GM04503 (cell line): ENCODE results near the gene TSHZ2.
"Not testable (repeated sequence)": the region's sequence is repeated elsewhere in the genome, so short reads cannot be mapped to it uniquely, and the experiment has no call there.

Experiments used
- DNase-seq: peaks from one replicate; pipeline ENCODE4 v3.0.0-alpha.2; 2012; ENCODE audit warnings: low read depth

The TSHZ2 gene

DNA sequence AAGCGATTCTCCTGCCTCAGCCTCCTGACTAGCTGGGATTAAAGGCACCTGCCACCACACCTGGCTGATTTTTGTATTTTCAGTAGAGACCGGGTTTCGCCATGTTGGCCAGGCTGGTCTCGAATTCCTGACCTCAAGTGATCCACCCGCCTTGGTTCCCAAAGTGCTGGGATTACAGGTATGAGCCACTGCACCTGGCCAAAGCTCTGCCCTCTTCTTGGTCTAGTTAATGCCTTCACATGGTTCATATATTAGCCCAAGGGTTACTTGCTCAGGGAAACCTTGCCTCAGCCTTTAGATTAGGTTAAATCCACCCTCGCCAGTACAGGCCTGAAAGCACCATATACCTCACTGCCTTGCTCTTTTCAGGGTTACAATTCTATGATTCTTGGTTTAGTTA lies 26.1 kb downstream of the TSHZ2 start:
- no peak for DNase-seq

DNA sequence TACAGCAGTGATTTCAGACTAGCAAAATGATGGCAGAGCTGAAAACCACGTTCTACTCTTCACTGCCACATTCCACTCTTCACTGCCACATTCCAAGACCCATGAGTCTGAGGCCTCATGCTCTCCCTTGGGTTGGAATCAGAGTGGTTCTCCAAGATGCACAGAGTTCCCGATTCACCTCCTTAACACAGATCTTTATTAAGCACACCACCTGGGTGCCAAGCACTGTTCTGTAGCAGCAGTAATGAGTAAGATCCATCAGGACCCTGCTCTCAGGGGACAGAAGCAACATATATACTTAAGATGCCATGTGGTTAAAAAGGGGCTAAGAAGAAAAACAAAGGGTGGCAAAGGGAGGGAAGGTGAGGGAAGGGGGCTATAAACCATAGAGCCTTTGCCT lies 26.9 kb downstream of the TSHZ2 start:
- no peak for DNase-seq

- no peak for DNase-seq
These were observed 29.5 kb downstream of the TSHZ2 start for GRCh38 chr20:53001498-53002301.

GRCh38 chr20:53002786-53003185 lies 30.6 kb downstream of the TSHZ2 start:
- no peak for DNase-seq

- DNase-seq = peak; percentile 50
These were observed 31.4 kb downstream of the TSHZ2 start for GRCh38 chr20:53003420-53004154.

DNA sequence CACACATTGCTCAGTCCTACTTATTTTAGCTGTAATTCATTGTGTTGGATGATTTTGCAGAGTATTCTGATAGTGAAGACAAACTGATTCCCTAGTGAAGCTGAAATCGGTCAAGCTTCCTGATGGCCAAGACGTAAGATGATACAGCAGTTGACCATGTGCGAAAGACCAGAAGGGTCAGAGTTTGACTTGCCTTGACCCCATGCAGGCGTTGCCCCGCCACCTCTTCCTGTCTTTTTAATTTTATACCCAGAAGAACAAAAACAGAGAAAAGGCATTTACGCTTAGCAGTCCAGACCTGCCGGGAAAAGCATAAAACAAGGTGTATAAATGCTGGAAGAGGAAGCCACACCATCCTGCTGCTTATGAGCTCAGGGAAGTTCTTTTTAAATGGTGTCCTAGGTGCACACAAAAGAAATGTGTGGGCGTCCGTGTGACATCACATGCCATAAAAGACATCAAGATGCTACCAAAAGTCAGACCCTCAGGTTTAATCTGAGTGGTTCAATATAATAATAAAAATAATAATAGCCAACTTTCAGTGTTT lies 32.2 kb downstream of the TSHZ2 start:
- DNase-seq = no peak

- no peak for DNase-seq
These were observed 38.0 kb downstream of the TSHZ2 start for GRCh38 chr20:53009979-53010735.

DNA sequence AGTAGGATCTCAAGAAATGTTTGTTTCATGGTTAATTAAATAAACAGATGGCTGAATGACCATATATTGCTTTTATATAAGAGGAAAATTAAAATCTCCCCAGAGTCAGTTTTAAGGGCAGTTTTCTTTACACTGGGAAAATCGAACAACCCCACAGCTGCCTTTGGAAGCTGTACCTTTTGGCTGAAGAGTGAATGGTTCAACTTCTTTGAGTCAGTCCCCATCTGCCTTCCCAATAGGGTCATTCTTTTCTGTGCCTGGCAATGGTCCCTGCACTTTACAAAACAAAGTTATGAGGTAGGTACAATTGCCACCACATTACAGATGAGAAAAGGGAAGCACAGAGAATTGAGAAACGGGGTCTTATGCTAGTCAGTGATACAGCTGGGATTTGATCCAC lies 39.5 kb downstream of the TSHZ2 start:
- DNase-seq = no peak

- no peak for DNase-seq
These were observed 41.0 kb downstream of the TSHZ2 start for GRCh38 chr20:53013183-53013582.

- DNase-seq = no peak
These were observed 41.7 kb downstream of the TSHZ2 start for GRCh38 chr20:53013847-53014246.

- no peak for DNase-seq
These were observed 43.9 kb downstream of the TSHZ2 start for GRCh38 chr20:53016071-53016470.

DNA sequence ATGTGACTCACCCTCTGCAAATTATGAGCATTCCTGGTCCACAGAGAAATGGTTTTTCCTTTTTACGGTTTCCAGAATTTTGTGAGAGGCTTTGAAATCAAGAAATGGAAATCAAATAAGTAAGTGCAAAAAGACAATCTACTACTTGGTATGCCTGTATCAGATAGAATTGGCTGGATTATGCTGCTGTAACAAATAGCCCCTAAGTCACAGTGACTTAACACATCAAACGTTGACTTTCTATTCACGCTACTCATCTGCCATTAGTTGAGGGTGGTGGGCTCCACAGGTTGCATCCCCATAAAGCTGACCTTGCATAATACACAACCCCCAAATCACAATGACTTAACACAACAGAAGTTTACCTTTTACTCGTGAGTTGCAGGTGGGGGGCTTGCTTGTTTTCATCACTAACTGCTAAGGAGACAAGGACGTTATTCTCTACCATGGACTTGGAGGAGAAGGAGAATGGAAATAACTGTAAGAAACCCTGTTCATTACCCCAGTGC lies 44.4 kb downstream of the TSHZ2 start:
- DNase-seq = no peak

- no peak for DNase-seq
These were observed 45.0 kb downstream of the TSHZ2 start for GRCh38 chr20:53017206-53017605.

DNA sequence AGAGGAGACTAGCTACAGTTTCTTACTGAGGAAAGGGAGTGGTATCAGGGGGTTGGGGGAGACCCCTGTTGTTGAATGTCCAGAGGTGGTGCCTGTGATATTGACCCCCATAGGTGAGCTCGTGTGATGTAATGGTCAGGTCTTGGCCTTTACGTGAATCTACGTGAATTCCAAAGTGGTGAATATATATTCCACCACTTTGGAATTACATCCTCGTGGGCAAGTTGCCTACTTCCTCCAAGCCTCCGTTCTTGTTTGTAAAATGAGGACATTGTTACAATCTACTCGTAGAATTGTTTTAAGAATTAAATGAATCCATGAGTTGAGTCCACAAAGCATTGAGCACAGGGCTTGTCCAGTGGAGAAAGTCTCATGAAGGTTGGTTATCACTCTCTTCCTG lies 47.3 kb downstream of the TSHZ2 start:
- no peak for DNase-seq

- DNase-seq = no peak
These were observed 48.2 kb downstream of the TSHZ2 start for GRCh38 chr20:53020376-53020775.

DNA sequence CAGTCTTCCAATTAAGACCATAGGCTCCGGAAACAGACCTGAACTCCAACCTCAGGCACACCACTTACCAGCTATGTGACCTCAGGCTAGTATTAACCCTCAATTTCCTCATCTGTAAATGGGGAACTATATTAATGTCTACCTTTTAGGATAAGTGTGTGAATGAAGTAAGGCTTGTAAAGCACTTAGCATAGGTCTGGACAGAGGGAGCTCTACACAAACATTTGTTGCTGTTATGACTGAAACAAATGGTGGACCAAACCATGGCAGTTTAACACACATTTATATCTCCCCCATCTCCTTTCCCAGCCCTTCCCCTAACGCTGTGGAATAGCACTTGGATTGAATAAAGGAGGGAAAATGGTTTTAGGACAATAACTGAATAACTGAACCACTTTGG lies 48.7 kb downstream of the TSHZ2 start:
- no peak for DNase-seq

- no peak for DNase-seq
These were observed 49.8 kb downstream of the TSHZ2 start for GRCh38 chr20:53021934-53022333.

DNA sequence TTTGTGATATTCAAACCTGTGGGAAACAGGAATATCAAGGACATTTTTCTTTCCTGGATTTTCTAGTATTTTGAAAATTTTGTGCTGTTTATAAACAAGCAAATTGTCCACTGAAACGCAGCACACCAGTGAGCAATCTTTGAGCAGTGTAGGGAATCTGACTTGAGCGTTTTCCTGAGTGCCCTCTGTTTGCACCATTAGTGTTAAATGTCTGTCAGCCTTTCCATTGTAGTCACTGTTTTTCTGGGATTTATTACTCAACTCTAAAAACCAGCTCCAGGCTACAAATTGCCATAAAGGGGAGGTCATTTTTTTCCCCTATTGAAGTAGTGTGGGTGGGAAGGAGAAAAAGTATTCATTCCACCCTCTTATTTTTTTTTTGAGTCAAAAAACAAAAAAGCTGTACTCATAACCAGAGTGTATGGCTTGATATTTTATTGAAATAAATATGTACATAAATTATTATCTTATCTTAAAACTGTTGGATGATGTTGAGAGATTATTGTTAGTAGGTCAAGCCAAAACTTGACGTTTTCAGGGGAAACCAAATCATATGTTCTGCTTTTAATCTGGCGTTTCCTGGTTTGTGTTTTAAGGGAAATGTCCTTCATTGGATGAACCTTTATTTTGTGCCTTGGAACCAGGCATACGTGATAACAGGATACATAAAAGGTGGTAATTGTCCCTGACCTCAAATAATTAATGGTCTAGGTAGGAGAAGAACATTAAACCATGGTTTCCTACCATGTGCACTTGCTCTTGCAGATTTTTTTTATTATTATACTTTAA lies 51.8 kb downstream of the TSHZ2 start:
- DNase-seq = no peak

DNA sequence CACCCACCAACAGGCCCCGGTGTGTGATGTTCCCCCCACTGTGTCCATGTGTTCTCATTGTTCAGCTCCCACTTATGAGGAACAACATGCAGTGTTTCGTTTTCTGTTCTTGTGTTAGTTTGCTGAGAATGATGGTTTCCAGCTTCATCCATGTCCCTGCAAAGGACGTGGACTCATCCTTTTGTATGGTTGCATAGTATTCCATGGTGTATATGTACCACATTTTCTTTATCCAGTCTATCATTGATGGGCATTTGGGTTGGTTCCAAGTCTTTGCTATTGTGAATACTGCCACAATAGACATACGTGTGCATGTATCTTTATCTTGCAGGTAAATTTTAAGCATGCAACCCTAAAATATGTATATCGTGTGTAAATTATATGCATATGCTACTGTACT lies 52.5 kb downstream of the TSHZ2 start:
- DNase-seq = not testable (repeated sequence)

- no peak for DNase-seq
These were observed 54.9 kb downstream of the TSHZ2 start for GRCh38 chr20:53027089-53027488.

GRCh38 chr20:53028337-53029007 lies 56.3 kb downstream of the TSHZ2 start:
- no peak for DNase-seq
